ENCODE results near the gene TRIO.

DNA sequence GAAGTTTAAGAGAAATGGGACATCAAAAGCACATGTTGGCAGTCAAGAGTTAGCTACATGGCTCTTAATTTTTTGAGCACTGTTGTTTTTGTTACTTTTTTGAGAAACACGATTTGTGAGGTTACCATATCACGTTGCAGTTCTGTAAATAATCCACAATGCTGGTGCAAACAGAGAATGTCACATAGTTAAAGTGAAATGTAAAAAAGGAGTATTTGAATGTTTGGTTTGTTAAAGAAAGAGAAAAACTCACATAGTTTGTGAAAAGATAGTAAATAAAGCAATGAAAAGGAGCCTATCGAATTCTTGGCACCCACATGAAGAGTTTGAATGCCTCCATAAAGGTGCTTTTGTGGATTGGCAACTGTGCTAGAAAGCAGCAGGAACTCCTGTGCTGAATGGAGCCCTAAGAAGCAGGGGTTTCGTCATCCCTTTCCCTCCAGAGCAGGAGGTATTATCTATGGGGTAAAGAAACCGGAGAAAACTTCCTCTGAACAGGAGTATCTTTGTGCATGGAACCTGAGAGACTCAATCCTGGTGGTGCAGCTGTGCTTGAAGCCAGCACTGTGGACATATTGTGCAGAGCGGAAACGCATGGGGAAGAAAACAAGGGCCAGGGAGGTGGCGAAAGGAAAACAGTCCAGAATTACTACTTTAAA, 289.9 kb downstream of the TRIO start:
- no peak for TF ChIP-seq ZNF274 (IDR thresholded peaks at IDR 0.05; ENCODE audit: low read depth, low read length)
- TF ChIP-seq YY1 (IDR thresholded peaks at IDR 0.05; ENCODE audit: insufficient read depth, insufficient read length), result no peak
